OCI-LY7 (cell line): ENCODE data around the gene COL17A1. TPM values are rescaled to one million over a fixed set of nuclear protein-coding genes. Genes with fewer than 3 reads are reported as not detected.

ENCODE experiments used
- BruUV-seq: library from RNA; stranded (reverse); fragments of 400-500 nt; replicated peaks from 2 replicates; lab custom pipeline; 2021; lab: Mats Ljungman, UMichigan
- CTCF ChIA-PET: fragments of 300-600 bp; sonication (Branson Sonifier 250); formaldehyde crosslinking; loops from one replicate; lab custom pipeline; 2022; ENCODE audit warnings: antibody characterized with exemption; ENCODE audit not compliant: unreplicated experiment; lab: Charles Lee
- POLR2A ChIA-PET: fragments of 300-600 bp; sonication (Branson Sonifier 250); formaldehyde crosslinking; loops from one replicate; lab custom pipeline; 2022; ENCODE audit warnings: antibody characterized with exemption; lab: Charles Lee
- DNase-seq: peaks from one replicate; pipeline ENCODE4 v3.0.0-alpha.2; 2015; ENCODE audit warnings: low spot score
- H2AFZ ChIP-seq: fragments of 200-600 bp; sonication (generic), shearing (Covaris generic); 2 replicates; pipeline ENCODE4 v1.6.1; 2014; ENCODE audit warnings: mild to moderate bottlenecking, antibody characterized with exemption, low read length, moderate library complexity
- H3K27ac ChIP-seq: fragments of 200-600 bp; sonication (generic); 2 replicates; pipeline ENCODE4 v1.5.1; 2014; ENCODE audit warnings: mixed run types, low read depth, mild to moderate bottlenecking, moderate library complexity, low read length, inconsistent platforms; ENCODE audit not compliant: poor library complexity, severe bottlenecking
- H3K36me3 ChIP-seq: fragments of 200-600 bp; sonication (generic); 2 replicates; pipeline ENCODE4 v1.6.1; 2014; ENCODE audit warnings: mild to moderate bottlenecking, antibody characterized with exemption, low read length, moderate library complexity, mixed read lengths; ENCODE audit not compliant: insufficient read depth
- H3K4me1 ChIP-seq: fragments of 200-600 bp; sonication (generic); 2 replicates; pipeline ENCODE4 v1.5.1; 2014; ENCODE audit warnings: mild to moderate bottlenecking, low read length; ENCODE audit not compliant: insufficient read depth, poor library complexity, severe bottlenecking
- H3K4me2 ChIP-seq: fragments of 200-600 bp; sonication (generic); 2 replicates; pipeline ENCODE4 v1.6.1; 2014; ENCODE audit warnings: mild to moderate bottlenecking, low read length
- H3K4me3 ChIP-seq: fragments of 200-600 bp; sonication (generic); 2 replicates; pipeline ENCODE4 v1.5.1; 2014; ENCODE audit warnings: mild to moderate bottlenecking, low read depth, low read length; ENCODE audit not compliant: poor library complexity, severe bottlenecking
- H3K79me2 ChIP-seq: fragments of 200-600 bp; sonication (generic); 2 replicates; pipeline ENCODE4 v1.6.1; 2016; ENCODE audit warnings: low read depth, mild to moderate bottlenecking, low read length, moderate library complexity, mixed read lengths; ENCODE audit not compliant: insufficient read depth
- H3K9me2 ChIP-seq: fragments of 200-600 bp; sonication (generic); 2 replicates; pipeline ENCODE4 v1.6.1; 2016; ENCODE audit warnings: mild to moderate bottlenecking, low read length, mixed read lengths; ENCODE audit not compliant: insufficient read depth
- H3K9me3 ChIP-seq: fragments of 200-600 bp; sonication (generic); 2 replicates; pipeline ENCODE4 v1.6.1; 2014; ENCODE audit warnings: mild to moderate bottlenecking, mixed run types, low read length, mixed read lengths
- H4K20me1 ChIP-seq: fragments of 200-600 bp; sonication (generic); 2 replicates; pipeline ENCODE4 v1.6.1; 2014; ENCODE audit warnings: mild to moderate bottlenecking, antibody characterized with exemption, low read length, moderate library complexity, mixed read lengths; ENCODE audit not compliant: insufficient read depth
- CTCF ChIP-seq: fragments of 200-600 bp; sonication (generic); conservative IDR thresholded peaks from 2 replicates; pipeline ENCODE4 v1.5.1; 2014; ENCODE audit warnings: mild to moderate bottlenecking, antibody characterized with exemption, low read length, moderate library complexity, mixed read lengths
- EZH2phosphoT487 ChIP-seq: fragments of 200-600 bp; sonication (generic); IDR thresholded peaks from 2 replicates; pipeline ENCODE4 v1.6.1; 2018; ENCODE audit warnings: low read depth, borderline replicate concordance, mild to moderate bottlenecking, mixed run types, antibody characterized with exemption, low read length, moderate library complexity, mixed read lengths
- intact Hi-C: fragments of 100-400 bp; cut with micrococcal nuclease; formaldehyde crosslinking; loops from one replicate; pipeline ENCODE4 v1.10.0; 2022; ENCODE audit not compliant: unreplicated experiment
- total RNA-seq, 2 experiments: library from RNA; depleted of rRNA in 1 of 2; stranded (reverse); fragments of >200 nt in 1 of 2; shearing (Covaris generic) in 1 of 2; gene quantifications; 2 replicates each; pipeline ENCODE4 v1.2.3, GENCODE V29; 2014 to 2022

COL17A1 gene
- total RNA-seq, 2 experiments from 2014 or later = 0.17 TPM; not detected in 1

- no peaks in the 10 kb centered on the region for H3K79me2 ChIP-seq
- no peaks in the 10 kb centered on the region for H3K36me3 ChIP-seq
- H3K4me3 ChIP-seq = no peak overlapping the region
- no peaks in the 10 kb centered on the region for H3K9me2 ChIP-seq
- peaks cover 6% of the 10 kb centered on the region for H3K4me1 ChIP-seq
- CTCF ChIA-PET = no interaction called here
- H3K27ac ChIP-seq = no peak overlapping the region
- H2AFZ ChIP-seq = no peak overlapping the region
- no peak overlapping the region for H3K4me2 ChIP-seq
- POLR2A ChIA-PET = interaction anchor here (0.6 to 3.0 kb wide), 2 partner anchors 11 to 144 kb away, joined by 4 to 8 read pairs; partner anchors contain the start of gene SFR1
- DNase-seq = no peak
- no peak for TF ChIP-seq EZH2phosphoT487
- no peak for TF ChIP-seq CTCF
- H3K9me3 ChIP-seq = no peaks in the 10 kb centered on the region
- intact Hi-C loops = no loop called here
- BruUV-seq = no TSS peak
- H4K20me1 ChIP-seq = no peaks in the 10 kb centered on the region
These were observed 24.4 kb upstream of the COL17A1 start for GRCh38 chr10:104109908-104110662.

GRCh38 chr10:104104926-104105325 lies 19.2 kb upstream of the COL17A1 start:
- ChIA-PET POLR2A (interaction anchor here (0.6 kb wide), 1 partner anchor 14 kb away, joined by 4 read pairs; no protein-coding TSS in a partner anchor), CTCF (no interaction called here)
- Histone ChIP-seq H3K36me3 (no peaks in the 10 kb centered on the region), H3K4me2 (no peak overlapping the region), H3K4me1 (no peaks in the 10 kb centered on the region), H3K9me3 (no peaks in the 10 kb centered on the region), H3K9me2 (no peaks in the 10 kb centered on the region), H3K4me3 (no peak overlapping the region), H3K79me2 (no peaks in the 10 kb centered on the region), H3K27ac (no peak overlapping the region), H4K20me1 (no peaks in the 10 kb centered on the region), H2AFZ (no peak overlapping the region)
- no peak for DNase-seq
- TF ChIP-seq CTCF = no peak
- TF ChIP-seq EZH2phosphoT487 = no peak
- intact Hi-C loops = no loop called here
- no TSS peak for BruUV-seq

- H3K9me2 ChIP-seq = no peaks in the 10 kb centered on the region
- no peak overlapping the region for H3K4me3 ChIP-seq
- POLR2A ChIA-PET = interaction anchor here (1.0 to 1.4 kb wide), 2 partner anchors 159 to 183 kb away, joined by 3 to 4 read pairs; no protein-coding TSS in a partner anchor
- TF ChIP-seq CTCF (no peak), EZH2phosphoT487 (no peak)
- no peak overlapping the region for H3K4me2 ChIP-seq
- H4K20me1 ChIP-seq = no peaks in the 10 kb centered on the region
- BruUV-seq = no TSS peak
- intact Hi-C loops = no loop called here
- no peaks in the 10 kb centered on the region for H3K4me1 ChIP-seq
- H3K79me2 ChIP-seq = no peaks in the 10 kb centered on the region
- no peaks in the 10 kb centered on the region for H3K9me3 ChIP-seq
- CTCF ChIA-PET = no interaction called here
- no peak overlapping the region for H2AFZ ChIP-seq
- DNase-seq = no peak
- no peak overlapping the region for H3K27ac ChIP-seq
- no peaks in the 10 kb centered on the region for H3K36me3 ChIP-seq
These were observed 18.7 kb upstream of the COL17A1 start for GRCh38 chr10:104104418-104104817.
